Measurements from ENCODE around the gene SFR1. TPM values are rescaled to one million over a fixed set of nuclear protein-coding genes. Genes with fewer than 3 reads are reported as not detected.

SFR1 gene
- total and polyA plus RNA-seq, 10 donors: 7.5 to 13.2 (median 9.3) TPM

- TF ChIP-seq POLR2A (IDR thresholded peaks at IDR 0.05): no peak
- no peak for TF ChIP-seq POLR2AphosphoS5 (IDR thresholded peaks at IDR 0.05)
- TF ChIP-seq CTCF (IDR thresholded peaks at IDR 0.05 in 8 of 11, conservative IDR thresholded peaks at IDR 0.05 in 3 of 11): no peak
- H3K9me3 ChIP-seq: no peaks in the 10 kb centered on the region
- H3K27ac ChIP-seq: no peak overlapping the region
- no peaks in the 10 kb centered on the region for H3K27me3 ChIP-seq (replicated peaks in 1 of 7)
- no peak overlapping the region for H3K4me3 ChIP-seq
- peaks cover 0 to 22% (median 6%) of the 10 kb centered on the region in 6 donors for H3K36me3 ChIP-seq
- peaks cover 5 to 24% (median 12%) of the 10 kb centered on the region in 6 donors for H3K4me1 ChIP-seq
- no peak for DNase-seq
- 76 to 88% (median 86%) methylated on average over 2 of the region's 2 CpGs for WGBS, 5 donors
- intact Hi-C loops (cut with DNase I; ENCODE audit: low total_unique reads): loop anchor here (10.0 kb wide), 2 partner anchors 163 to 213 kb away; partner anchors contain the start of genes SLK and STN1
Observed at GRCh38 chr10:104127411-104127810, 5.4 kb downstream of the SFR1 start.

GRCh38 chr10:104128214-104128613, 6.2 kb downstream of the SFR1 start:
- no peak for DNase-seq
- Histone ChIP-seq H3K36me3 (peaks cover 0 to 22% (median 6%) of the 10 kb centered on the region in 6 donors), H3K9me3 (no peaks in the 10 kb centered on the region), H3K4me1 (peaks cover 0 to 16% (median 4%) of the 10 kb centered on the region in 6 donors), H3K27me3 (replicated peaks in 1 of 7) (no peaks in the 10 kb centered on the region), H3K4me3 (no peak overlapping the region), H3K27ac (no peak overlapping the region)
- no peak for TF ChIP-seq POLR2A (IDR thresholded peaks at IDR 0.05)
- no peak for TF ChIP-seq CTCF (IDR thresholded peaks at IDR 0.05 in 8 of 11, conservative IDR thresholded peaks at IDR 0.05 in 3 of 11)
- TF ChIP-seq POLR2AphosphoS5 (IDR thresholded peaks at IDR 0.05): no peak
- WGBS, 5 donors: 91 to 95% (median 92%) methylated on average over 2 of the region's 2 CpGs
- intact Hi-C loops (cut with DNase I; ENCODE audit: low total_unique reads): loop anchor here (10.0 kb wide), 2 partner anchors 163 to 213 kb away; partner anchors contain the start of genes SLK and STN1

GRCh38 chr10:104130041-104130440, 8.1 kb downstream of the SFR1 start:
- Histone ChIP-seq H3K27ac (no peak overlapping the region), H3K4me3 (no peak overlapping the region), H3K36me3 (peaks cover 0 to 18% (median 3%) of the 10 kb centered on the region in 6 donors), H3K9me3 (no peaks in the 10 kb centered on the region), H3K4me1 (peaks cover 0 to 8% (median 0%) of the 10 kb centered on the region in 6 donors), H3K27me3 (replicated peaks in 1 of 7) (peaks cover 0 to 3% (median 0%) of the 10 kb centered on the region in 7 donors)
- TF ChIP-seq POLR2AphosphoS5 (IDR thresholded peaks at IDR 0.05): no peak
- TF ChIP-seq POLR2A (IDR thresholded peaks at IDR 0.05): no peak
- TF ChIP-seq CTCF (IDR thresholded peaks at IDR 0.05 in 8 of 11, conservative IDR thresholded peaks at IDR 0.05 in 3 of 11): no peak
- intact Hi-C loops (cut with DNase I; ENCODE audit: low total_unique reads): no loop called here
- no peak for DNase-seq
- 41 to 53% (median 49%) methylated on average over 3 of the region's 3 CpGs for WGBS, 5 donors

- TF ChIP-seq POLR2A (IDR thresholded peaks at IDR 0.05): no peak
- no peak for TF ChIP-seq POLR2AphosphoS5 (IDR thresholded peaks at IDR 0.05)
- no peak for TF ChIP-seq CTCF (IDR thresholded peaks at IDR 0.05 in 8 of 11, conservative IDR thresholded peaks at IDR 0.05 in 3 of 11)
- 89 to 98% (median 90%) methylated on average over 6 of the region's 6 CpGs for WGBS, 5 donors
- peaks cover 0 to 8% (median 0%) of the 10 kb centered on the region in 7 donors for H3K27me3 ChIP-seq (replicated peaks in 1 of 7)
Observed at GRCh38 chr10:104138131-104138530, 16.2 kb downstream of the SFR1 start.

More at GRCh38 chr10:104138131-104138530, 16.2 kb downstream of the SFR1 start:
- H3K4me1 ChIP-seq: no peaks in the 10 kb centered on the region
- no peak for DNase-seq
- no peaks in the 10 kb centered on the region for H3K9me3 ChIP-seq
- no peak overlapping the region for H3K27ac ChIP-seq
- no peak overlapping the region for H3K4me3 ChIP-seq
- no peaks in the 10 kb centered on the region for H3K36me3 ChIP-seq
- intact Hi-C loops (cut with DNase I; ENCODE audit: low total_unique reads): no loop called here

All from spleen (tissue), 11 donors.